ENCODE results near the gene NUAK2. TPM values are rescaled to one million over a fixed set of nuclear protein-coding genes. Genes with fewer than 3 reads are reported as not detected.
"Not testable (repeated sequence)": the region's sequence is repeated elsewhere in the genome, so short reads cannot be mapped to it uniquely, and the experiment has no call there.

NUAK2 gene
- total RNA-seq, 1 donor from 2014 or later = 3.3 TPM

GRCh38 chr1:205298191-205298994 lies 23.2 kb downstream of the NUAK2 start:
- DNase-seq (ENCODE audit: low spot score) = no peak
- no peaks in the 10 kb centered on the region for H3K9me3 Mint-ChIP-seq (ENCODE audit: low read depth)

GRCh38 chr1:205297546-205298177 lies 23.9 kb downstream of the NUAK2 start:
- H3K9me3 Mint-ChIP-seq (ENCODE audit: low read depth); DNase-seq (ENCODE audit: low spot score); H3K36me3 Mint-ChIP-seq (ENCODE audit: low read depth); H3K4me3 Mint-ChIP-seq (ENCODE audit: unreplicated experiment); H3K27me3 Mint-ChIP-seq (ENCODE audit: low read depth): not testable (repeated sequence)
- peak overlapping the region; percentile 94 for H3K27ac Mint-ChIP-seq (ENCODE audit: unreplicated experiment)
- H3K4me1 Mint-ChIP-seq (ENCODE audit: low read depth) = peaks cover 87% of the 10 kb centered on the region

More at GRCh38 chr1:205298191-205298994, 23.2 kb downstream of the NUAK2 start:
- H3K27ac Mint-ChIP-seq (ENCODE audit: unreplicated experiment) = peak overlapping the region; percentile 94
- TF ChIP-seq CTCF (IDR thresholded peaks at IDR 0.05) = no peak
- peaks cover 3% of the 10 kb centered on the region for H3K36me3 Mint-ChIP-seq (ENCODE audit: low read depth)
- H3K27me3 Mint-ChIP-seq (ENCODE audit: low read depth) = no peaks in the 10 kb centered on the region
- H3K4me3 Mint-ChIP-seq (ENCODE audit: unreplicated experiment) = peak overlapping the region; percentile 19
- H3K4me1 Mint-ChIP-seq (ENCODE audit: low read depth) = peaks cover 83% of the 10 kb centered on the region

GRCh38 chr1:205296154-205296553 lies 25.4 kb downstream of the NUAK2 start:
- H3K36me3 Mint-ChIP-seq (ENCODE audit: low read depth) = no peaks in the 10 kb centered on the region
- H3K4me3 Mint-ChIP-seq (ENCODE audit: unreplicated experiment) = no peak overlapping the region

GRCh38 chr1:205294934-205295333 lies 26.6 kb downstream of the NUAK2 start:
- DNase-seq (ENCODE audit: low spot score) = no peak
- H3K36me3 Mint-ChIP-seq (ENCODE audit: low read depth) = no peaks in the 10 kb centered on the region
- H3K4me1 Mint-ChIP-seq (ENCODE audit: low read depth) = peaks cover 62% of the 10 kb centered on the region
- H3K9me3 Mint-ChIP-seq (ENCODE audit: low read depth) = no peaks in the 10 kb centered on the region
- H3K27me3 Mint-ChIP-seq (ENCODE audit: low read depth) = no peaks in the 10 kb centered on the region
- peak overlapping the region; percentile 90 for H3K27ac Mint-ChIP-seq (ENCODE audit: unreplicated experiment)
- no peak overlapping the region for H3K4me3 Mint-ChIP-seq (ENCODE audit: unreplicated experiment)
- TF ChIP-seq CTCF (IDR thresholded peaks at IDR 0.05) = no peak

More at GRCh38 chr1:205296154-205296553, 25.4 kb downstream of the NUAK2 start:
- Mint-ChIP-seq H3K27me3 (ENCODE audit: low read depth) (no peaks in the 10 kb centered on the region), H3K27ac (ENCODE audit: unreplicated experiment) (no peak overlapping the region), H3K9me3 (ENCODE audit: low read depth) (no peaks in the 10 kb centered on the region), H3K4me1 (ENCODE audit: low read depth) (peaks cover 74% of the 10 kb centered on the region)
- TF ChIP-seq CTCF (IDR thresholded peaks at IDR 0.05) = no peak
- no peak for DNase-seq (ENCODE audit: low spot score)

- H3K4me1 Mint-ChIP-seq (ENCODE audit: low read depth) = peaks cover 57% of the 10 kb centered on the region
- no peak for DNase-seq (ENCODE audit: low spot score)
Observed at GRCh38 chr1:205294175-205294917, 27.2 kb downstream of the NUAK2 start.

More at GRCh38 chr1:205294175-205294917, 27.2 kb downstream of the NUAK2 start:
- Mint-ChIP-seq H3K9me3 (ENCODE audit: low read depth) (no peaks in the 10 kb centered on the region), H3K4me3 (ENCODE audit: unreplicated experiment) (no peak overlapping the region), H3K27me3 (ENCODE audit: low read depth) (no peaks in the 10 kb centered on the region), H3K36me3 (ENCODE audit: low read depth) (no peaks in the 10 kb centered on the region), H3K27ac (ENCODE audit: unreplicated experiment) (peak overlapping the region; percentile 90)
- TF ChIP-seq CTCF (IDR thresholded peaks at IDR 0.05) = no peak

Data from chondrocyte (in vitro differentiated cells).